CD4-positive, alpha-beta T cell (primary cell): Measurements from ENCODE around the gene NRDE2. TPM values are rescaled to one million over a fixed set of nuclear protein-coding genes. Genes with fewer than 3 reads are reported as not detected.

ENCODE experiments used
- ATAC-seq: fragments of 200-7000 bp; cut with Tn5 transposase; one replicate; pipeline ENCODE4 v1.10.0; 2022; ENCODE audit warnings: mild to moderate bottlenecking; ENCODE audit not compliant: poor library complexity
- CTCF ChIA-PET: fragments of 350-600 bp; sonication (Branson Sonifier 250); formaldehyde crosslinking; loops from one replicate; lab custom pipeline; 2021; ENCODE audit warnings: antibody characterized with exemption, inconsistent platforms; lab: Charles Lee
- POLR2A ChIA-PET: fragments of 350-600 bp; sonication (Branson Sonifier 250); formaldehyde crosslinking; loops from one replicate; lab custom pipeline; 2021; ENCODE audit warnings: antibody characterized with exemption, inconsistent platforms; lab: Charles Lee
- DNase-seq, 14 experiments: peaks; one replicate each; pipeline ENCODE4 v3.0.0-alpha.2; 2013 to 2020; ENCODE audit warnings: mixed read lengths in 2 of 14
- H3K27ac ChIP-seq, 2 donors: one replicate each; pipeline versions ENCODE4 v1.5.1 to v1.7.0; 2013; ENCODE audit warnings: low read length in 2 of 2, low read depth in 1 of 2, mild to moderate bottlenecking in 1 of 2
- H3K27me3 ChIP-seq, 2 experiments: 1 replicate in 1 of 2; 2 replicates in 1 of 2; pipeline versions ENCODE4 v1.6.1 to v1.7.0; 2013; ENCODE audit warnings: low read length in 2 of 2, control low read depth in 1 of 2, mild to moderate bottlenecking in 1 of 2, moderate library complexity in 1 of 2; ENCODE audit not compliant: insufficient read depth in 2 of 2, control insufficient read depth in 1 of 2
- H3K36me3 ChIP-seq: one replicate; pipeline ENCODE4 v1.6.1; 2013; ENCODE audit warnings: low read length, control low read depth; ENCODE audit not compliant: insufficient read depth
- H3K4me1 ChIP-seq: one replicate; pipeline ENCODE4 v1.6.1; 2013; ENCODE audit warnings: low read length, control low read depth; ENCODE audit not compliant: insufficient read depth
- H3K4me3 ChIP-seq: one replicate; pipeline ENCODE4 v1.5.1; 2013; ENCODE audit warnings: mild to moderate bottlenecking, low read length, moderate library complexity
- H3K9me3 ChIP-seq, 2 experiments: 1 replicate in 1 of 2; 2 replicates in 1 of 2; pipeline versions ENCODE4 v1.6.1 to v1.7.0; 2013; ENCODE audit warnings: low read length in 2 of 2, mild to moderate bottlenecking in 2 of 2, control low read depth in 1 of 2, moderate library complexity in 1 of 2; ENCODE audit not compliant: control insufficient read depth in 1 of 2, insufficient read depth in 1 of 2
- H3K27ac Mint-ChIP-seq: one replicate; pipeline ENCODE4 v1.8.0; 2020; ENCODE audit warnings: mixed read lengths
- H3K27me3 Mint-ChIP-seq: one replicate; pipeline ENCODE4 v1.8.0; 2021; ENCODE audit warnings: mixed read lengths
- H3K36me3 Mint-ChIP-seq: one replicate; pipeline ENCODE4 v1.8.0; 2021; ENCODE audit warnings: low read depth, mixed read lengths
- H3K4me1 Mint-ChIP-seq: one replicate; pipeline ENCODE4 v1.8.0; 2021; ENCODE audit warnings: low read depth, mixed read lengths
- H3K4me3 Mint-ChIP-seq: one replicate; pipeline ENCODE4 v1.8.0; 2020; ENCODE audit warnings: mild to moderate bottlenecking, mixed read lengths
- H3K9me3 Mint-ChIP-seq: one replicate; pipeline ENCODE4 v1.8.0; 2020; ENCODE audit warnings: mixed read lengths
- CTCF ChIP-seq: fragments of 200-600 bp; IDR thresholded peaks from one replicate; pipeline ENCODE4 v1.8.0; 2022; ENCODE audit warnings: antibody characterized with exemption, mild to moderate bottlenecking
- intact Hi-C, 2 experiments: fragments of 100-400 bp; cut with DNase I in 1 of 2; cut with micrococcal nuclease in 1 of 2; formaldehyde crosslinking; loops; one replicate each; pipeline versions ENCODE4 v1.15.1 to v1.9.0; 2023 to 2025; cut with DNase I, micrococcal nuclease
- total RNA-seq, 174 experiments: library from RNA in 2 of 174; stranded (reverse) in 2 of 174; gene quantifications; one replicate each; pipeline ENCODE4 v1.2.3 and lab custom pipeline; 2021 to 2026

Gene NRDE2
- total RNA-seq, 2 experiments from 2014 or later, result 17.5 to 17.9 TPM

GRCh38 chr14:90278199-90279175 is 53.3 kb downstream of the NRDE2 start:
- TF ChIP-seq CTCF, result no peak
- Histone ChIP-seq H3K4me3 (no peak overlapping the region), H3K27me3 (no peaks in the 10 kb centered on the region), H3K36me3 (peaks cover 59% of the 10 kb centered on the region), H3K4me1 (peaks cover 13% of the 10 kb centered on the region), H3K27ac (no peak overlapping the region), H3K9me3 (no peaks in the 10 kb centered on the region)
- DNase-seq, result no peak
- peaks cover 8% of the 10 kb centered on the region for H3K4me1 Mint-ChIP-seq
- no peak overlapping the region for H3K4me3 Mint-ChIP-seq
- no peak for ATAC-seq
- CTCF ChIA-PET, result no interaction called here
- H3K27me3 Mint-ChIP-seq, result no peaks in the 10 kb centered on the region
- peaks cover 79% of the 10 kb centered on the region for H3K36me3 Mint-ChIP-seq
- POLR2A ChIA-PET, result no interaction called here
- intact Hi-C loops, result no loop called here
- no peaks in the 10 kb centered on the region for H3K9me3 Mint-ChIP-seq
- H3K27ac Mint-ChIP-seq, result no peak overlapping the region

GRCh38 chr14:90277581-90278198 is 54.1 kb downstream of the NRDE2 start:
- H3K4me1 Mint-ChIP-seq, result peaks cover 8% of the 10 kb centered on the region

More at GRCh38 chr14:90277581-90278198, 54.1 kb downstream of the NRDE2 start:
- H3K27ac ChIP-seq, result no peak overlapping the region
- no peak for TF ChIP-seq CTCF
- intact Hi-C loops, result no loop called here
- H3K27me3 Mint-ChIP-seq, result no peaks in the 10 kb centered on the region
- no peak overlapping the region for H3K27ac Mint-ChIP-seq
- CTCF ChIA-PET, result no interaction called here
- DNase-seq (no peak), ATAC-seq (no peak)
- H3K36me3 ChIP-seq, result peaks cover 58% of the 10 kb centered on the region
- no peak overlapping the region for H3K4me3 ChIP-seq
- no peaks in the 10 kb centered on the region for H3K27me3 ChIP-seq
- no peaks in the 10 kb centered on the region for H3K9me3 Mint-ChIP-seq
- H3K4me3 Mint-ChIP-seq, result no peak overlapping the region
- peaks cover 13% of the 10 kb centered on the region for H3K4me1 ChIP-seq
- POLR2A ChIA-PET, result interaction anchor here (0.6 kb wide), 1 partner anchor 1906 kb away, joined by 3 read pairs; no protein-coding TSS in a partner anchor
- H3K9me3 ChIP-seq, result no peaks in the 10 kb centered on the region
- peaks cover 77% of the 10 kb centered on the region for H3K36me3 Mint-ChIP-seq
